Parathyroid adenoma (tissue), 2 donors: Measurements from ENCODE around the gene RPA4.

Experiments used
- H2AFZ ChIP-seq: fragments of 300-600 bp; sonication (generic); one replicate; pipeline ENCODE4 v1.7.0; 2017; ENCODE audit warnings: antibody characterized with exemption, mild to moderate bottlenecking
- H3K27ac ChIP-seq: fragments of 300-600 bp; sonication (generic); one replicate; pipeline ENCODE4 v1.7.0; 2017
- H3K27me3 ChIP-seq: fragments of 300-600 bp; sonication (generic); one replicate; pipeline ENCODE4 v1.7.0; 2017; ENCODE audit warnings: low read length; ENCODE audit not compliant: control insufficient read depth, insufficient read depth
- H3K36me3 ChIP-seq: fragments of 300-600 bp; sonication (generic); one replicate; pipeline ENCODE4 v1.7.0; 2017; ENCODE audit warnings: low read length; ENCODE audit not compliant: control insufficient read depth, insufficient read depth
- H3K4me1 ChIP-seq: fragments of 300-600 bp; sonication (generic); one replicate; pipeline ENCODE4 v1.7.0; 2017; ENCODE audit warnings: control low read depth
- H3K4me2 ChIP-seq: fragments of 300-600 bp; sonication (generic); one replicate; pipeline ENCODE4 v1.7.0; 2017; ENCODE audit warnings: low read length
- H3K4me3 ChIP-seq: fragments of 300-600 bp; sonication (generic); one replicate; pipeline ENCODE4 v1.7.0; 2017; ENCODE audit warnings: low read depth, low read length
- H3K79me2 ChIP-seq: fragments of 300-600 bp; sonication (generic); one replicate; pipeline ENCODE4 v1.7.0; 2017; ENCODE audit warnings: control low read depth
- H3K9ac ChIP-seq: fragments of 300-600 bp; sonication (generic); one replicate; pipeline ENCODE4 v1.7.0; 2017; ENCODE audit warnings: mild to moderate bottlenecking
- H3K9me3 ChIP-seq: fragments of 300-600 bp; sonication (generic); one replicate; pipeline ENCODE4 v1.7.0; 2017; ENCODE audit warnings: low read length; ENCODE audit not compliant: control insufficient read depth
- TF ChIP-seq, protein P1 (sequence below): fragments of 300-600 bp; sonication (generic); IDR thresholded peaks from one replicate; pipeline ENCODE4 v1.7.0; 2017; ENCODE audit warnings: antibody characterized with exemption, mild to moderate bottlenecking
- donor health status: primary hyperparathyroidism.

RPA4 gene

DNA sequence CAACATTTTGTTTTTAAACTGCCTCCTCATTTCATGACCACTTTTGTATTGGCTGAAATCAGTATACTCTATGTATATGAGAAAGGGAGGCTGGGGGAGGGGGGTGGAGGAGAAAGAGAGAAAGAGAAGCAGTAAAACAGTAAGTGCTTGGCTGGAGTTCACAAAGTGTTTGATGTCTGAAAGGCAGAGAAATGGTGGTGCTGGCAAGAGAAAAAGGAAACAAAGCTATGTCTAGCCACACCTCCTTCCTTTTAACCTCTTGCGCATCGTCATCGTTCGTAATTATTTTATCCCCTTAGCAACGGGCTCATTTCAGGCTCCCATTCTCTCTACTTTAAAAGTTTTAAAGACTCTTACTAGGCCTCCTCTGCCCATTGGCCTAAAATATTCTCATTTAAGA, 25.6 kb downstream of the RPA4 start:
- Histone ChIP-seq H3K4me2 (no peak overlapping the region), H3K4me1 (no peaks in the 10 kb centered on the region)

GRCh38 chrX:96918864-96919263, 35.2 kb downstream of the RPA4 start:
- H3K9ac ChIP-seq, result no peak overlapping the region
- TF ChIP-seq, protein P1, sequence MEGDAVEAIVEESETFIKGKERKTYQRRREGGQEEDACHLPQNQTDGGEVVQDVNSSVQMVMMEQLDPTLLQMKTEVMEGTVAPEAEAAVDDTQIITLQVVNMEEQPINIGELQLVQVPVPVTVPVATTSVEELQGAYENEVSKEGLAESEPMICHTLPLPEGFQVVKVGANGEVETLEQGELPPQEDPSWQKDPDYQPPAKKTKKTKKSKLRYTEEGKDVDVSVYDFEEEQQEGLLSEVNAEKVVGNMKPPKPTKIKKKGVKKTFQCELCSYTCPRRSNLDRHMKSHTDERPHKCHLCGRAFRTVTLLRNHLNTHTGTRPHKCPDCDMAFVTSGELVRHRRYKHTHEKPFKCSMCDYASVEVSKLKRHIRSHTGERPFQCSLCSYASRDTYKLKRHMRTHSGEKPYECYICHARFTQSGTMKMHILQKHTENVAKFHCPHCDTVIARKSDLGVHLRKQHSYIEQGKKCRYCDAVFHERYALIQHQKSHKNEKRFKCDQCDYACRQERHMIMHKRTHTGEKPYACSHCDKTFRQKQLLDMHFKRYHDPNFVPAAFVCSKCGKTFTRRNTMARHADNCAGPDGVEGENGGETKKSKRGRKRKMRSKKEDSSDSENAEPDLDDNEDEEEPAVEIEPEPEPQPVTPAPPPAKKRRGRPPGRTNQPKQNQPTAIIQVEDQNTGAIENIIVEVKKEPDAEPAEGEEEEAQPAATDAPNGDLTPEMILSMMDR, result no peak
- no peak overlapping the region for H3K4me2 ChIP-seq
- no peak overlapping the region for H3K4me3 ChIP-seq
- H3K9me3 ChIP-seq, result no peaks in the 10 kb centered on the region
- no peaks in the 10 kb centered on the region for H3K27me3 ChIP-seq
- H3K27ac ChIP-seq, result no peak overlapping the region
- H3K36me3 ChIP-seq, result no peaks in the 10 kb centered on the region
- no peaks in the 10 kb centered on the region for H3K79me2 ChIP-seq
- H3K4me1 ChIP-seq, result no peaks in the 10 kb centered on the region
- no peak overlapping the region for H2AFZ ChIP-seq

More for the DNA sequence above, 25.6 kb downstream of the RPA4 start:
- Histone ChIP-seq H3K4me3 (no peak overlapping the region), H2AFZ (no peak overlapping the region), H3K79me2 (no peaks in the 10 kb centered on the region), H3K27ac (no peak overlapping the region), H3K36me3 (no peaks in the 10 kb centered on the region), H3K9ac (no peak overlapping the region), H3K27me3 (no peaks in the 10 kb centered on the region), H3K9me3 (no peaks in the 10 kb centered on the region)
- TF ChIP-seq, protein P1, result no peak

DNA sequence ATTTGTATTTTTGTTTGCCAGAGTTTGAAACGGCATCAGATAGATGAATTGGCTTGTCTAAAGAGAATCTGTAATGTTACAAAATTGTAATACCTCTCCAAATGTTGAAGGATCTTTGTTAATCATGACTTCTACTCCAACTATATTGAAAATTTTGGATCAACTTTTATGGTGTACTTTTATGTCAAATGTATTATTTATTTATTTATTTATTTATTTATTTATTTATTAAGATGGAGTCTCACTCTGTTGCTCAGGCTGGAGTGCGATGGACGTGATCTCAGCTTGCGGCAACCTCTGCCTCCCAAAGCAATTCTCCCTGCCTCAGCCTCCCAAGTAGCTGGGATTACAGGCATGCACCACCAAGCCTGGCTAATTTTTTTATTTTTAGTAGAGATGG, 36.0 kb downstream of the RPA4 start:
- Histone ChIP-seq H3K27me3 (no peaks in the 10 kb centered on the region), H2AFZ (no peak overlapping the region), H3K9me3 (no peaks in the 10 kb centered on the region), H3K4me2 (no peak overlapping the region), H3K27ac (no peak overlapping the region), H3K4me1 (no peaks in the 10 kb centered on the region), H3K79me2 (no peaks in the 10 kb centered on the region), H3K9ac (no peak overlapping the region), H3K4me3 (no peak overlapping the region), H3K36me3 (no peaks in the 10 kb centered on the region)
- TF ChIP-seq, protein P1, result no peak

DNA sequence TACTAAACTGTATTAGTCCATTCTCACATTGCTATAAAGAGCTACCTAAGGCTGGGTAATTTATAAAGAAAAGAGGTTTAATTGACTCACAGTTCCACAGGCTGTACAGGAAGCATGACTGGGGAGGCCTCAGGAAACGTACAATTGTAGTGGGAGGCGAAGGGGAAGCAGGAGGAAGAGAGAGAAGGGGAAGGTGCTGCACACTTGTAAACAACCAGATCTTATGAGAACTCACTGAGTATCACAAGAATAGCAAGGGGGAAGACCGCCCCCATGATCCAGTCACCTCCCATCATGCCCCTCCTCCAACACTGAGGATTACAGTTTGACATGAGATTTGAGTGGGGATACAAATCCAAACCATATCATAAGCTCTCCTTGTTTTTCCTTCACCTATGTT, 40.9 kb downstream of the RPA4 start:
- TF ChIP-seq, protein P1, result no peak
- Histone ChIP-seq H3K79me2 (no peaks in the 10 kb centered on the region), H3K4me3 (no peak overlapping the region), H3K4me2 (no peak overlapping the region), H3K27me3 (no peaks in the 10 kb centered on the region), H3K9ac (no peak overlapping the region), H3K4me1 (no peaks in the 10 kb centered on the region), H3K36me3 (no peaks in the 10 kb centered on the region), H3K9me3 (no peaks in the 10 kb centered on the region), H2AFZ (no peak overlapping the region), H3K27ac (no peak overlapping the region)

DNA sequence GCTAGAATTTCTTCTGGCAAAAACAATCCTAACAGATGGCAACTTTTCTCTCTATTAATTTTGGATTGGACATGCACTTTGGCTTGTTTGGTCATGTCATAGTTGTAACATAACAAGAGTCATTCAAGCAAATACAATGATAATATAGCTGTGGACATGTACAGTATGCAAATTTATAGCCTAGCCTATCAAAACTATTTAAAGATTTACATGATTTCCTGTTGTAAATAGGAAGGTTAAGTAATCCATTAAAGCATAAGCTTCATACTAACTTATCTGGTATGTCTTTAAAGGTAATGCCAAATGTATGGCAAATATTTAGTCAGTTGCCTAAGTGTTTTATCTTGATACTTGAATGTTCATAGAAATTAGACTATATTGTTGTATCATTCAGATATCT, 45.3 kb downstream of the RPA4 start:
- H3K27me3 ChIP-seq, result no peaks in the 10 kb centered on the region
- no peaks in the 10 kb centered on the region for H3K79me2 ChIP-seq
- no peak overlapping the region for H2AFZ ChIP-seq
- no peaks in the 10 kb centered on the region for H3K36me3 ChIP-seq
- no peaks in the 10 kb centered on the region for H3K4me1 ChIP-seq
- no peak overlapping the region for H3K27ac ChIP-seq
- TF ChIP-seq, protein P1, result no peak
- H3K4me3 ChIP-seq, result no peak overlapping the region
- no peak overlapping the region for H3K9ac ChIP-seq
- no peaks in the 10 kb centered on the region for H3K9me3 ChIP-seq
- H3K4me2 ChIP-seq, result no peak overlapping the region
